Smooth muscle cell (in vitro differentiated cells): ENCODE results near the gene FAM117B. TPM values are rescaled to one million over a fixed set of nuclear protein-coding genes. Genes with fewer than 3 reads are reported as not detected.

Experiments used
- DNase-seq: peaks from one replicate; lab custom pipeline; 2025; ENCODE audit not compliant: unreplicated experiment; lab: John Stamatoyannopoulos, UW
- H2AFZ ChIP-seq: fragments of 200-600 bp; sonication (generic); 2 replicates; pipeline ENCODE4 v1.6.0; 2016; ENCODE audit warnings: antibody characterized with exemption, low read depth, mild to moderate bottlenecking
- H3F3A ChIP-seq: fragments of 200-600 bp; sonication (generic); 2 replicates; pipeline ENCODE4 v1.6.0; 2017; ENCODE audit warnings: antibody characterized with exemption, low read depth
- H3K27ac ChIP-seq: fragments of 200-600 bp; sonication (generic); 2 replicates; pipeline ENCODE4 v1.5.1; 2016; ENCODE audit warnings: low read depth, mild to moderate bottlenecking
- H3K27me3 ChIP-seq: fragments of 200-600 bp; sonication (generic); 2 replicates; pipeline ENCODE4 v1.6.1; 2016; ENCODE audit warnings: low read depth, mild to moderate bottlenecking
- H3K36me3 ChIP-seq: fragments of 200-600 bp; sonication (generic); 2 replicates; pipeline ENCODE4 v1.5.1; 2016; ENCODE audit warnings: low read depth
- H3K4me1 ChIP-seq: fragments of 200-600 bp; sonication (generic); 2 replicates; pipeline ENCODE4 v1.5.1; 2016; ENCODE audit warnings: low read depth
- H3K4me2 ChIP-seq: fragments of 200-600 bp; sonication (generic); 2 replicates; pipeline ENCODE4 v1.6.0; 2016; ENCODE audit warnings: mild to moderate bottlenecking
- H3K4me3 ChIP-seq: fragments of 200-600 bp; sonication (generic); 2 replicates; pipeline ENCODE4 v1.5.1; 2016; ENCODE audit warnings: mild to moderate bottlenecking
- H3K79me2 ChIP-seq: fragments of 200-600 bp; sonication (generic); 2 replicates; pipeline ENCODE4 v1.6.0; 2016; ENCODE audit warnings: low read depth, mild to moderate bottlenecking
- H3K9ac ChIP-seq: fragments of 200-600 bp; sonication (generic); 2 replicates; pipeline ENCODE4 v1.6.0; 2016; ENCODE audit warnings: low read depth
- H3K9me3 ChIP-seq: fragments of 200-600 bp; sonication (generic); replicated peaks from 2 replicates; pipeline ENCODE4 v1.5.1; 2016; ENCODE audit warnings: low read depth
- H4K20me1 ChIP-seq: fragments of 200-600 bp; sonication (generic); 2 replicates; pipeline ENCODE4 v1.6.0; 2016; ENCODE audit warnings: low read depth
- WGBS: methylation state at CpG from one replicate; pipeline ENCODE4 v1.1.7; 2016; ENCODE audit warnings: low lambda C conversion rate; 5-methylcytosine and 5-hydroxymethylcytosine counted together
- polyA plus RNA-seq: library from polyadenylated mRNA; unstranded; fragments of >200 nt; fragmentation: Nextera tagmentation; extraction: Ambion mirVana; gene quantifications from 2 replicates; pipeline ENCODE4 v1.2.1, GENCODE V29; 2016
- total RNA-seq: library from RNA; depleted of rRNA; stranded (reverse); fragments of >200 nt; gene quantifications from 2 replicates; pipeline ENCODE4 v1.2.3, GENCODE V29; 2014
- TF ChIP-seq, protein P1 (sequence below): fragments of 200-600 bp; sonication (generic); IDR thresholded peaks from 2 replicates; pipeline ENCODE4 v1.5.1; 2017; ENCODE audit warnings: borderline replicate concordance, mild to moderate bottlenecking, antibody characterized with exemption; ENCODE audit not compliant: insufficient read depth, poor library complexity, severe bottlenecking

FAM117B gene
- total and polyA plus RNA-seq, 2 experiments from 2014 or later: 5.4 to 11.1 TPM

DNA sequence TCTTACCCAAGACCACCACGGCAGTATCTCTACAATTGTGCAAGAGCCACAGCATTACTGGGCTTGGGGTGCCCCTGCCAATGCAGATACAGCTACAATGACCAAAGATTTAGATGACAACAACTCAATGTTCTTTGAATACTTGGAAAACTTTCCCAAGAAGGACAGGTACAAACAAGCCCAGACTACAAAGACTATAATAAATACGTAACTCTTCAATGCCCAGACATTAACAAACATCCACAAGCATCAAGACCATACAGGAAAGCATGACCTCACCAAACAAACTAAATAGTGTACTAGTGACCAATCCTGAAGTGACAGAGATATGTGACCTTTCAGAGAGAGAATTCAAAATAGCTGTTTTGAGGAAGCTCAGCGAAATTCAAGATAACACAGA lies 174.0 kb downstream of the FAM117B start:
- H3K9me3 ChIP-seq: no peaks in the 10 kb centered on the region
- H3K4me3 ChIP-seq: no peak overlapping the region
- DNase-seq: no peak
- H3K4me1 ChIP-seq: peaks cover 10% of the 10 kb centered on the region
- no peak overlapping the region for H2AFZ ChIP-seq
- no peak overlapping the region for H3K4me2 ChIP-seq
- H4K20me1 ChIP-seq: no peaks in the 10 kb centered on the region
- TF ChIP-seq, protein P1, sequence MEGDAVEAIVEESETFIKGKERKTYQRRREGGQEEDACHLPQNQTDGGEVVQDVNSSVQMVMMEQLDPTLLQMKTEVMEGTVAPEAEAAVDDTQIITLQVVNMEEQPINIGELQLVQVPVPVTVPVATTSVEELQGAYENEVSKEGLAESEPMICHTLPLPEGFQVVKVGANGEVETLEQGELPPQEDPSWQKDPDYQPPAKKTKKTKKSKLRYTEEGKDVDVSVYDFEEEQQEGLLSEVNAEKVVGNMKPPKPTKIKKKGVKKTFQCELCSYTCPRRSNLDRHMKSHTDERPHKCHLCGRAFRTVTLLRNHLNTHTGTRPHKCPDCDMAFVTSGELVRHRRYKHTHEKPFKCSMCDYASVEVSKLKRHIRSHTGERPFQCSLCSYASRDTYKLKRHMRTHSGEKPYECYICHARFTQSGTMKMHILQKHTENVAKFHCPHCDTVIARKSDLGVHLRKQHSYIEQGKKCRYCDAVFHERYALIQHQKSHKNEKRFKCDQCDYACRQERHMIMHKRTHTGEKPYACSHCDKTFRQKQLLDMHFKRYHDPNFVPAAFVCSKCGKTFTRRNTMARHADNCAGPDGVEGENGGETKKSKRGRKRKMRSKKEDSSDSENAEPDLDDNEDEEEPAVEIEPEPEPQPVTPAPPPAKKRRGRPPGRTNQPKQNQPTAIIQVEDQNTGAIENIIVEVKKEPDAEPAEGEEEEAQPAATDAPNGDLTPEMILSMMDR: no peak
- no peaks in the 10 kb centered on the region for H3K27me3 ChIP-seq
- no peaks in the 10 kb centered on the region for H3F3A ChIP-seq
- H3K27ac ChIP-seq: no peak overlapping the region
- H3K79me2 ChIP-seq: no peaks in the 10 kb centered on the region
- H3K36me3 ChIP-seq: no peaks in the 10 kb centered on the region
- 86% methylated on average over 3 of the region's 3 CpGs for WGBS
- H3K9ac ChIP-seq: no peak overlapping the region

DNA sequence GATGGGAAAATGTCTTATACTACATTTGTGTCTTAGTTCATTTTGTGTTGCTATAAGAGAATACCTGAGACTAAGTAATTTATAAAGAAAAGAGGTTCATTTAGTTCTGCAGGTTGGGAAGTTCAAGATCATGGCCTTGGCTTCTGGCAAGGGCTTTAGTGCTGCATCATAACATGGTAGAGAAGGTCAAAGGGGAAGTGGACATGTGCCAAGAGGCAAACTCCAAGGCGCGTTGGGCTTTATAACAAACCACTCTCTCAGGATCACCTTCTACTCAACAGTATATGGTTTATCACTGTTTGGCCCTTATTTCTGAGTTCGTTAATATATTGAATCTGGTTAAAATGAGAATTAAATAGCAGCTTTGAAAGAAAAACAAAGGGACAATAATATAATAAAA lies 178.6 kb downstream of the FAM117B start:
- H3K4me1 ChIP-seq: no peaks in the 10 kb centered on the region

DNA sequence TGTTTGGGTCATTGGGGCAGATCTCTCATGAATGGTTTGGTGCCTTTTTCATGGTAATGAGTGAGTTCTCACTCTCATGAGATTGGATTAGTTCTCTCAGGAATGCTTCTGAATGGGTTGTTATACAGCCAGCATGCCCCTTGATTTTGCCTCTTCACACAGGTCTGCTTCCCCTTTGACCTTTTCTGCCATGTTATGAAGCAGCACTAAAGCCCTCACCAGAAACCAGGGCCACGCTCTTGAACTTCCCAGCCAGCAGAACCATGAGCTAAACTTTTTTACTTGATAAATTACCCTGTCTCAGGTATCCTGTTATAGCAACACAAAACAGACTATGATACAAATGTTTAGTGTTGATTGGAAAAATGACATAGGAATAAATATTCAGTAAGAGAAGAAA lies 179.5 kb downstream of the FAM117B start:
- no peaks in the 10 kb centered on the region for H3K79me2 ChIP-seq
- H3K4me3 ChIP-seq: no peak overlapping the region
- no peaks in the 10 kb centered on the region for H3K36me3 ChIP-seq
- no peak overlapping the region for H3K27ac ChIP-seq
- WGBS: 100% methylated on average over 1 of the region's 1 CpG
- no peak for DNase-seq
- H3K9me3 ChIP-seq: no peaks in the 10 kb centered on the region
- no peaks in the 10 kb centered on the region for H3K27me3 ChIP-seq
- no peak overlapping the region for H3K4me2 ChIP-seq
- H4K20me1 ChIP-seq: no peaks in the 10 kb centered on the region
- H2AFZ ChIP-seq: no peak overlapping the region
- H3K9ac ChIP-seq: no peak overlapping the region
- TF ChIP-seq, protein P1: no peak
- no peaks in the 10 kb centered on the region for H3F3A ChIP-seq
- no peaks in the 10 kb centered on the region for H3K4me1 ChIP-seq

More for the DNA sequence above, 178.6 kb downstream of the FAM117B start:
- over 99% methylated on average over 3 of the region's 3 CpGs for WGBS
- no peaks in the 10 kb centered on the region for H3F3A ChIP-seq
- H4K20me1 ChIP-seq: no peaks in the 10 kb centered on the region
- no peak overlapping the region for H2AFZ ChIP-seq
- H3K27ac ChIP-seq: no peak overlapping the region
- no peaks in the 10 kb centered on the region for H3K79me2 ChIP-seq
- no peak overlapping the region for H3K4me2 ChIP-seq
- DNase-seq: no peak
- H3K36me3 ChIP-seq: no peaks in the 10 kb centered on the region
- TF ChIP-seq, protein P1: no peak
- H3K27me3 ChIP-seq: no peaks in the 10 kb centered on the region
- no peak overlapping the region for H3K4me3 ChIP-seq
- H3K9ac ChIP-seq: no peak overlapping the region
- H3K9me3 ChIP-seq: no peaks in the 10 kb centered on the region

DNA sequence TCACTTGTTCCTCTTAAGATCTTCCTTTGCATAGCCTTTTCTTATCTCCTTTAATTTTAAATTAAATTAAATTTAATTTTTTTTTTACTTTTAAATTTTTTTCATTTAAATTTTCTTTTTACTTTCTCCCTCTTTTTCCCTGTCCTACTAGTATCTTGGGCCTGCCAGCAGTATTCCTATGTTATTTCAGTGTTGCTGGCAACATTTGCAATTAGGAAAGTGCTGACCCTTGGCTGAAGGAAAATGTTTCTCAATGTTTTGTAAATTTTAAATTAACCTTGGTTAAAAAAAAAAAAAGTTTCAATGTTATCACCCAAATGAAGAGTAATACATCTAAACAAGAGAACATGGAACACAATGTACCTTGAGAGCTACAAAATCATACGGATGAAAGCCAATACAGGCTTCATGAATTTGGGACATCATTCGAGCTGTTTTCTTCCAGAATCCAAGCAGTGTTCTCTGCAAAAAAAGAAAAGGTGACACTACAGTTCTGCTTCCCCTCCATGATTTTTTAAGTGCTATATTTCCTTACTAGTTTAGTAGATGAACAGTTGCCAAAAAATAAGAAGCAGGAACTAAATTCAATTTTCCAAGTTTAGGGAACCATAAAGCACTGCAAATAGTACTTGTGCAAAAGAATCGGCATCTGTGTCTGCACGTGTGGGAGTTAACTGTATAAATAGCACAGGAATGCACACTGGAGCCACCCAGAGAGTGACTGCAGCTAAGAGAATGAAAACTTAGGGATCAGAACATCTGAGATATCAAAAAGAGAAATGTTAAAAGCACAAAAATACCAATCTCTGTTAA lies 181.0 kb downstream of the FAM117B start:
- Histone ChIP-seq H3K27ac (no peak overlapping the region), H3K9ac (no peak overlapping the region), H3K4me1 (no peaks in the 10 kb centered on the region), H3K9me3 (no peaks in the 10 kb centered on the region), H3K79me2 (no peaks in the 10 kb centered on the region), H3F3A (no peaks in the 10 kb centered on the region), H2AFZ (peak overlapping the region; percentile 8), H3K36me3 (no peaks in the 10 kb centered on the region), H3K4me2 (peak overlapping the region; percentile 23), H3K4me3 (no peak overlapping the region), H3K27me3 (no peaks in the 10 kb centered on the region), H4K20me1 (no peaks in the 10 kb centered on the region)
- DNase-seq: no peak
- whole genome bisulfite sequencing: 55% methylated on average over 4 of the region's 4 CpGs
- TF ChIP-seq, protein P1: no peak
